Epithelial cell of umbilical artery (primary cell): Measurements from ENCODE around the gene VSTM2B. TPM values are rescaled to one million over a fixed set of nuclear protein-coding genes. Genes with fewer than 3 reads are reported as not detected.

ENCODE experiments used
- total RNA-seq: library from RNA; depleted of rRNA; stranded (reverse); fragments of >200 nt; gene quantifications from 2 replicates; pipeline ENCODE4 v1.2.3, GENCODE V29; 2014

Gene VSTM2B
- not detected in 2 replicates for total RNA-seq

GRCh38 chr19:29525901-29526729 is at the start of gene VSTM2B:
Gene VSTM2B, plus strand, starts transcription at chr19:29525994. Its CDS starts 590 bp downstream, at chr19:29526584.

GRCh38 chr19:29605653-29606419 is 80.0 kb downstream of the VSTM2B start, which contains the start of gene POP4:
Gene POP4, plus strand, starts transcription at chr19:29606283. Its CDS starts 36 bp downstream, at chr19:29606319.

Other genes with a start within 250 kb of the VSTM2B start
- 73.1 and 93.2 TPM in 2 replicates for gene POP4, start 80.3 kb downstream of the VSTM2B start, total RNA-seq
- 6.8 and 16.6 TPM in 2 replicates for gene PLEKHF1, start 139.5 kb downstream of the VSTM2B start, total RNA-seq
- 17.8 and 18.2 TPM in 2 replicates for gene C19orf12, start 189.3 kb downstream of the VSTM2B start, total RNA-seq